Fibroblast of skin of scalp (primary cell): ENCODE results near the gene CEP70.
A peak's percentile ranks its signal among the peaks of the same experiment; 100 is the strongest.
"Not testable (repeated sequence)": the region's sequence is repeated elsewhere in the genome, so short reads cannot be mapped to it uniquely, and the experiment has no call there.

Source experiments
- DNase-seq: peaks from one replicate; pipeline ENCODE4 v3.0.0-alpha.2; 2013

Gene CEP70

GRCh38 chr3:138588445-138588844 is 5.6 kb downstream of the CEP70 start:
- DNase-seq: no peak

GRCh38 chr3:138587374-138587773 is 6.7 kb downstream of the CEP70 start:
- DNase-seq: no peak

GRCh38 chr3:138578961-138579574 is 15.0 kb downstream of the CEP70 start:
- DNase-seq: no peak

GRCh38 chr3:138578141-138578540 is 15.9 kb downstream of the CEP70 start:
- DNase-seq: no peak

GRCh38 chr3:138573138-138573537 is 20.9 kb downstream of the CEP70 start:
- no peak for DNase-seq

GRCh38 chr3:138569624-138570023 is 24.4 kb downstream of the CEP70 start:
- not testable (repeated sequence) for DNase-seq

- peak; percentile 4 for DNase-seq
Measured at GRCh38 chr3:138569090-138569489, 25.0 kb downstream of the CEP70 start.

GRCh38 chr3:138567403-138567802 is 26.7 kb downstream of the CEP70 start:
- no peak for DNase-seq

GRCh38 chr3:138566293-138566692 is 27.8 kb downstream of the CEP70 start:
- DNase-seq: not testable (repeated sequence)

GRCh38 chr3:138562902-138563301 is 31.2 kb downstream of the CEP70 start:
- DNase-seq: not testable (repeated sequence)

- DNase-seq: no peak
Measured at GRCh38 chr3:138560501-138560900, 33.6 kb downstream of the CEP70 start.

GRCh38 chr3:138559134-138559533 is 34.9 kb downstream of the CEP70 start:
- DNase-seq: no peak

GRCh38 chr3:138554775-138555174 is 39.3 kb downstream of the CEP70 start:
- DNase-seq: not testable (repeated sequence)

- DNase-seq: not testable (repeated sequence)
Measured at GRCh38 chr3:138550958-138551357, 43.1 kb downstream of the CEP70 start.

- no peak for DNase-seq
Measured at GRCh38 chr3:138549179-138549977, 44.7 kb downstream of the CEP70 start.

- no peak for DNase-seq
Measured at GRCh38 chr3:138547342-138547975, 46.6 kb downstream of the CEP70 start.

GRCh38 chr3:138544546-138544945 is 49.5 kb downstream of the CEP70 start:
- no peak for DNase-seq

- no peak for DNase-seq
Measured at GRCh38 chr3:138542977-138543376, 51.1 kb downstream of the CEP70 start.

GRCh38 chr3:138539352-138539751 is 54.7 kb downstream of the CEP70 start:
- no peak for DNase-seq

- DNase-seq: not testable (repeated sequence)
Measured at GRCh38 chr3:138521445-138521844, 72.6 kb downstream of the CEP70 start.

- DNase-seq: no peak
Measured at GRCh38 chr3:138513090-138513843, 80.8 kb downstream of the CEP70 start.

- no peak for DNase-seq
Measured at GRCh38 chr3:138511945-138512344, 82.1 kb downstream of the CEP70 start.

- no peak for DNase-seq
Measured at GRCh38 chr3:138509586-138509985, 84.5 kb downstream of the CEP70 start.
